OCI-LY7 (cell line): ENCODE results near the gene ECE1. TPM values are rescaled to one million over a fixed set of nuclear protein-coding genes. Genes with fewer than 3 reads are reported as not detected.

Source experiments
- BruUV-seq: library from RNA; stranded (reverse); fragments of 400-500 nt; replicated peaks from 2 replicates; lab custom pipeline; 2021; lab: Mats Ljungman, UMichigan
- CTCF ChIA-PET: fragments of 300-600 bp; sonication (Branson Sonifier 250); formaldehyde crosslinking; loops from one replicate; lab custom pipeline; 2022; ENCODE audit warnings: antibody characterized with exemption; ENCODE audit not compliant: unreplicated experiment; lab: Charles Lee
- POLR2A ChIA-PET: fragments of 300-600 bp; sonication (Branson Sonifier 250); formaldehyde crosslinking; loops from one replicate; lab custom pipeline; 2022; ENCODE audit warnings: antibody characterized with exemption; lab: Charles Lee
- DNase-seq: peaks from one replicate; pipeline ENCODE4 v3.0.0-alpha.2; 2015; ENCODE audit warnings: low spot score
- H2AFZ ChIP-seq: fragments of 200-600 bp; sonication (generic), shearing (Covaris generic); 2 replicates; pipeline ENCODE4 v1.6.1; 2014; ENCODE audit warnings: mild to moderate bottlenecking, antibody characterized with exemption, low read length, moderate library complexity
- H3K27ac ChIP-seq: fragments of 200-600 bp; sonication (generic); 2 replicates; pipeline ENCODE4 v1.5.1; 2014; ENCODE audit warnings: mixed run types, low read depth, mild to moderate bottlenecking, moderate library complexity, low read length, inconsistent platforms; ENCODE audit not compliant: poor library complexity, severe bottlenecking
- H3K36me3 ChIP-seq: fragments of 200-600 bp; sonication (generic); 2 replicates; pipeline ENCODE4 v1.6.1; 2014; ENCODE audit warnings: mild to moderate bottlenecking, antibody characterized with exemption, low read length, moderate library complexity, mixed read lengths; ENCODE audit not compliant: insufficient read depth
- H3K4me1 ChIP-seq: fragments of 200-600 bp; sonication (generic); 2 replicates; pipeline ENCODE4 v1.5.1; 2014; ENCODE audit warnings: mild to moderate bottlenecking, low read length; ENCODE audit not compliant: insufficient read depth, poor library complexity, severe bottlenecking
- H3K4me2 ChIP-seq: fragments of 200-600 bp; sonication (generic); 2 replicates; pipeline ENCODE4 v1.6.1; 2014; ENCODE audit warnings: mild to moderate bottlenecking, low read length
- H3K4me3 ChIP-seq: fragments of 200-600 bp; sonication (generic); 2 replicates; pipeline ENCODE4 v1.5.1; 2014; ENCODE audit warnings: mild to moderate bottlenecking, low read depth, low read length; ENCODE audit not compliant: poor library complexity, severe bottlenecking
- H3K79me2 ChIP-seq: fragments of 200-600 bp; sonication (generic); 2 replicates; pipeline ENCODE4 v1.6.1; 2016; ENCODE audit warnings: low read depth, mild to moderate bottlenecking, low read length, moderate library complexity, mixed read lengths; ENCODE audit not compliant: insufficient read depth
- H3K9me2 ChIP-seq: fragments of 200-600 bp; sonication (generic); 2 replicates; pipeline ENCODE4 v1.6.1; 2016; ENCODE audit warnings: mild to moderate bottlenecking, low read length, mixed read lengths; ENCODE audit not compliant: insufficient read depth
- H3K9me3 ChIP-seq: fragments of 200-600 bp; sonication (generic); 2 replicates; pipeline ENCODE4 v1.6.1; 2014; ENCODE audit warnings: mild to moderate bottlenecking, mixed run types, low read length, mixed read lengths
- H4K20me1 ChIP-seq: fragments of 200-600 bp; sonication (generic); 2 replicates; pipeline ENCODE4 v1.6.1; 2014; ENCODE audit warnings: mild to moderate bottlenecking, antibody characterized with exemption, low read length, moderate library complexity, mixed read lengths; ENCODE audit not compliant: insufficient read depth
- EZH2phosphoT487 ChIP-seq: fragments of 200-600 bp; sonication (generic); IDR thresholded peaks from 2 replicates; pipeline ENCODE4 v1.6.1; 2018; ENCODE audit warnings: low read depth, borderline replicate concordance, mild to moderate bottlenecking, mixed run types, antibody characterized with exemption, low read length, moderate library complexity, mixed read lengths
- intact Hi-C: fragments of 100-400 bp; cut with micrococcal nuclease; formaldehyde crosslinking; loops from one replicate; pipeline ENCODE4 v1.10.0; 2022; ENCODE audit not compliant: unreplicated experiment
- total RNA-seq, 2 experiments: library from RNA; depleted of rRNA in 1 of 2; stranded (reverse); fragments of >200 nt in 1 of 2; shearing (Covaris generic) in 1 of 2; gene quantifications; 2 replicates each; pipeline ENCODE4 v1.2.3, GENCODE V29; 2014 to 2022
- TF ChIP-seq, protein P1 (sequence below): fragments of 200-600 bp; sonication (generic); conservative IDR thresholded peaks from 2 replicates; pipeline ENCODE4 v1.5.1; 2014; ENCODE audit warnings: mild to moderate bottlenecking, antibody characterized with exemption, low read length, moderate library complexity, mixed read lengths

ECE1 gene
- total RNA-seq, 2 experiments from 2014 or later, result 20.0 to 32.8 TPM

DNA sequence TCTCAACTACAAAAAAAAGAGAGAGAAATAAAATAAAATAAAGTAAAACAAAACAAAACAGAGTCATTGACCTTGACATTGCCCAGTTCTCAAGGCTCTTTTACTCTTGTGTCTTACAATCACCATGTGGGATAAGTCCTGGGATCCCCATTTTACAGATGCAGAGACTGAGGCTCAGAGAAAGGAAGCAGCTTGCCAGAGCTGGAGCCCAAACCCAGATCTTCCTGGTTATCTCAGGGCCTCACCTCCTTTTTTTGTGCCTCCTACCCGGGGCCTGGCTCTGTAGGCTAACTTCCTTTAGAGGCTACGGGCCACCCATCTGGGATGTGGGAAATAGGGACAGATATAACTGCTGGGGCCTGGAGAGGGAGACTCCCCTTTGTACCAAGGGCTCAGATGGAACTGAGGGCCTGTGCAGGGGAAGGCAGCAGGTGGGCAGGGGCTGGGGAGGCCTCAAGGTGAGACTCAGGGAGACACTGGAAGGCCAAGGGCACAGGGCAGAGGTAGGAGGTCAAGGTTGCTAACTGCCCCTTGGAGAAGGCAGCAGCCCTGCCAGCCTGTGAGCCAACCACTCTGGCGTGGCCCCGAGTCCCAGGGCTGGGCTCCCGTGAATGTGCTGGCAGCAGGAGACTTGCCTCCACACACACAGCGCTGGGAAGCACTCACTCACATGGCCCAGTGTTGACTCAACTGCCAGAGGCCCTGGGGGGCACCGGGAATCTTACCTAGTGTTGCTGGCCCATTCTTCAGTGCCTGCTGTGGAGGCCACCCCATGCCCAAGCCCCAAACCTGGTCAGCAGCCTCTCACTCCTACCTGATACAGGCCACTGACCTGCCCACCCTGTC lies 6.5 kb upstream of the ECE1 start:
- H3K4me2 ChIP-seq, result no peak overlapping the region
- no peaks in the 10 kb centered on the region for H3K9me2 ChIP-seq
- no peaks in the 10 kb centered on the region for H3K9me3 ChIP-seq
- TF ChIP-seq, protein P1, sequence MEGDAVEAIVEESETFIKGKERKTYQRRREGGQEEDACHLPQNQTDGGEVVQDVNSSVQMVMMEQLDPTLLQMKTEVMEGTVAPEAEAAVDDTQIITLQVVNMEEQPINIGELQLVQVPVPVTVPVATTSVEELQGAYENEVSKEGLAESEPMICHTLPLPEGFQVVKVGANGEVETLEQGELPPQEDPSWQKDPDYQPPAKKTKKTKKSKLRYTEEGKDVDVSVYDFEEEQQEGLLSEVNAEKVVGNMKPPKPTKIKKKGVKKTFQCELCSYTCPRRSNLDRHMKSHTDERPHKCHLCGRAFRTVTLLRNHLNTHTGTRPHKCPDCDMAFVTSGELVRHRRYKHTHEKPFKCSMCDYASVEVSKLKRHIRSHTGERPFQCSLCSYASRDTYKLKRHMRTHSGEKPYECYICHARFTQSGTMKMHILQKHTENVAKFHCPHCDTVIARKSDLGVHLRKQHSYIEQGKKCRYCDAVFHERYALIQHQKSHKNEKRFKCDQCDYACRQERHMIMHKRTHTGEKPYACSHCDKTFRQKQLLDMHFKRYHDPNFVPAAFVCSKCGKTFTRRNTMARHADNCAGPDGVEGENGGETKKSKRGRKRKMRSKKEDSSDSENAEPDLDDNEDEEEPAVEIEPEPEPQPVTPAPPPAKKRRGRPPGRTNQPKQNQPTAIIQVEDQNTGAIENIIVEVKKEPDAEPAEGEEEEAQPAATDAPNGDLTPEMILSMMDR, result no peak
- no peak for TF ChIP-seq EZH2phosphoT487
- no peak for DNase-seq
- H3K36me3 ChIP-seq, result no peaks in the 10 kb centered on the region
- H3K27ac ChIP-seq, result no peak overlapping the region
- intact Hi-C loops, result no loop called here
- ChIA-PET CTCF (interaction anchor here (0.6 kb wide), 1 partner anchor 634 kb away, joined by 3 read pairs; no protein-coding TSS in a partner anchor), POLR2A (interaction anchor here (0.7 to 1.8 kb wide), 3 partner anchors 25 to 48 kb away, joined by 4 to 8 read pairs (median 6); no protein-coding TSS in a partner anchor)
- H2AFZ ChIP-seq, result no peak overlapping the region
- H3K4me1 ChIP-seq, result peaks cover 70% of the 10 kb centered on the region
- H4K20me1 ChIP-seq, result no peaks in the 10 kb centered on the region
- H3K79me2 ChIP-seq, result no peaks in the 10 kb centered on the region; the same call in 1 of the 2 replicates
- BruUV-seq, result no TSS peak
- no peak overlapping the region for H3K4me3 ChIP-seq

DNA sequence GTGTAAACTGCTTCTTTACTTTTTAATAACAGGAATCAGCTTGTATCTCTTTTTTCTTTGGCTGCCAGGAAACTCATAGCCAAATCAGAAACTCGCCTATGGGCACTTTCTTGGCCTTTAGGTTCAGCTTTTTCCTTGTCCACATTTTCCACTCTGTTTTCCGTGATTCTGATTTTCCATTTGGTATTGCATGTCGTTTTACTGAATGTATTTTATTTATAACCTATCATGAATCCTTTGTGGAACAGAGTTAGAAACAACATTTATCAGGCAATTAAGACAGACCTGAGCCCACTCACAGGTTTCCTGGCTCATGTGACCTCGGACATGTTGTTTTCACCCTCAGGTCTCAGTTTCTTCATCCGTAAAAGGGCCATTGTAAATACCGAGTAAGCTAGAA lies 5.3 kb upstream of the ECE1 start:
- ChIA-PET CTCF (interaction anchor here (1.1 kb wide), 1 partner anchor 30 kb away, joined by 10 read pairs; no protein-coding TSS in a partner anchor), POLR2A (interaction anchor here (1.0 to 4.1 kb wide), 5 partner anchors 24 to 49 kb away, joined by 4 to 26 read pairs (median 6); no protein-coding TSS in a partner anchor)
- Histone ChIP-seq H3K4me2 (peak overlapping the region; percentile 82), H3K4me1 (peaks cover 82% of the 10 kb centered on the region), H2AFZ (peak overlapping the region; percentile 22; the same call in 1 of the 2 replicates), H3K79me2 (no peaks in the 10 kb centered on the region; the same call in 1 of the 2 replicates), H4K20me1 (peaks cover 5% of the 10 kb centered on the region; the same call in 1 of the 2 replicates), H3K9me2 (no peaks in the 10 kb centered on the region), H3K9me3 (no peaks in the 10 kb centered on the region), H3K4me3 (peak overlapping the region; percentile 65), H3K27ac (peak overlapping the region; percentile 90), H3K36me3 (no peaks in the 10 kb centered on the region)
- BruUV-seq, result no TSS peak
- no peak for DNase-seq
- TF ChIP-seq, protein P1, result no peak
- TF ChIP-seq EZH2phosphoT487, result no peak
- intact Hi-C loops, result no loop called here
